VCaP (cell line): ENCODE measurements around the gene ELMO1.

ENCODE experiments used
- H3K27ac ChIP-seq: fragments of 450-650 bp; 2 replicates; pipeline ENCODE4 v1.5.1; 2017
- TF ChIP-seq, protein P1 (sequence below): fragments of 450-650 bp; conservative IDR thresholded peaks from 2 replicates; pipeline ENCODE4 v1.5.1; 2017; ENCODE audit warnings: mild to moderate bottlenecking, moderate library complexity

The ELMO1 gene

DNA sequence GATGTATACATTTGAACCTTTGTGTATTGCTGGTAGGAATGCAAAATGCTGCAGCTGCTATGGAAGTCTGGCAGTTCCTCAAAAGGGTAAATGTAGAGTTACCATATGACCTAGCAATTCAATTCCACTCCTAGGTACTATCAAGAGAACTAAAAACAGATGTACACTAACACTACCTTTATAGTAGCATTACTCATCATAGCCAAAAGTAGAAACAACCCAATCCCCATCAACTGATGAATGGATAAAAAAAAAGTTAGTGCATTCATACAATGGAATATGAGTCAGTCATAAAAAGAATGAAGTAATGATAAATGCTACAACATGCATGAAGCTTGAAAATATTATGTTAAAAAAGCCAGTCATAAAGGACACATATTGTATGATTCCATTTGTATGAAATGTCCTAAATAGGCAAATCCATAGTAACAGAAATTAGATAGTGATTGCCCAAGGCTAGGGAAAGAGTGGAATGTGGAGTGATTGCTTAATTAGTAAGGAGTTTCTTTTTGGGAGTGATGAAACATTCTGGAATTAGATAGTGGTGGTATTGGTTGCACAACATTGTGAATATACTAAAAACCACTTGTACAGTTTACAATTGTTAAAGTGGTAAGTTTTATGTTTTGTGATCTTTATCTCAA lies 628.0 kb downstream of the ELMO1 start:
- TF ChIP-seq, protein P1, sequence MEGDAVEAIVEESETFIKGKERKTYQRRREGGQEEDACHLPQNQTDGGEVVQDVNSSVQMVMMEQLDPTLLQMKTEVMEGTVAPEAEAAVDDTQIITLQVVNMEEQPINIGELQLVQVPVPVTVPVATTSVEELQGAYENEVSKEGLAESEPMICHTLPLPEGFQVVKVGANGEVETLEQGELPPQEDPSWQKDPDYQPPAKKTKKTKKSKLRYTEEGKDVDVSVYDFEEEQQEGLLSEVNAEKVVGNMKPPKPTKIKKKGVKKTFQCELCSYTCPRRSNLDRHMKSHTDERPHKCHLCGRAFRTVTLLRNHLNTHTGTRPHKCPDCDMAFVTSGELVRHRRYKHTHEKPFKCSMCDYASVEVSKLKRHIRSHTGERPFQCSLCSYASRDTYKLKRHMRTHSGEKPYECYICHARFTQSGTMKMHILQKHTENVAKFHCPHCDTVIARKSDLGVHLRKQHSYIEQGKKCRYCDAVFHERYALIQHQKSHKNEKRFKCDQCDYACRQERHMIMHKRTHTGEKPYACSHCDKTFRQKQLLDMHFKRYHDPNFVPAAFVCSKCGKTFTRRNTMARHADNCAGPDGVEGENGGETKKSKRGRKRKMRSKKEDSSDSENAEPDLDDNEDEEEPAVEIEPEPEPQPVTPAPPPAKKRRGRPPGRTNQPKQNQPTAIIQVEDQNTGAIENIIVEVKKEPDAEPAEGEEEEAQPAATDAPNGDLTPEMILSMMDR: no peak
- H3K27ac ChIP-seq: no peak overlapping the region

DNA sequence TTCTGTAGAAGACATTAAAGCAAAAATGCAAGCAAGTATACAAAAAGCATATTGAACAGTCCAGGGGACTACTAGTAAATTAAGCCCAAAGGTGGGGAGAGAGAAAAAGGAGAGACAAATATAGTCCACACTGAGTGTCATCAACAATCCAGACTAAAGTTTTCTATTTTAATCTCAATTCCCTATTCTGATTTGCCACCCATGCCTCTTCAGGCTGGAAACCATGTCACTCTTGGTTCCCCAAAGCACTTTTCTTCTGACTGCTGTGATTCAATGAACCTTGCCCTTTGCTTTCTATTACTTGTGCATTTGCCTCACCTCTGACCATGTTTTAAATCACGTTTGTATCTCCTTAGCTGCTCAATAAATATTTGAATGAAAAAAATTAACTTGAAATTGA lies 629.0 kb downstream of the ELMO1 start:
- no peak overlapping the region for H3K27ac ChIP-seq
- TF ChIP-seq, protein P1: no peak

DNA sequence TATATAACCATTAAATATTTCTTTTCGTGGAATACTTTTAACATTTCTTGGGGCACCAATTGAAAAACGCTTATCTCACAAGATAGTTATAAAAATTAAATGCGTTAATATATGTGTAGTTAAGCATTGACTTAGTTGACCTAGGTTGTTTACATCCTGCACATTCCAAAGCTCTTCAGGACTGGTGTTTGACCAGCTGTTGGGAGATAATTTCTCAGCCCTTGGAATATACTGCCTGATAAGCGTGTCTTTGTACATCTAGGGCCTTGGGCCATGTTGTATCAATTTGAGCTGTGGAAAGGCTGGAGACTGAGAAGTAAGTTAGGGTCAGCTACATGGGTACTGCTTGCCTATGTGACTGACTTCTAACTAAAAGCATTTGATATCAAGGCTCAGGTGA lies 634.4 kb downstream of the ELMO1 start:
- no peak overlapping the region for H3K27ac ChIP-seq
- TF ChIP-seq, protein P1: no peak

DNA sequence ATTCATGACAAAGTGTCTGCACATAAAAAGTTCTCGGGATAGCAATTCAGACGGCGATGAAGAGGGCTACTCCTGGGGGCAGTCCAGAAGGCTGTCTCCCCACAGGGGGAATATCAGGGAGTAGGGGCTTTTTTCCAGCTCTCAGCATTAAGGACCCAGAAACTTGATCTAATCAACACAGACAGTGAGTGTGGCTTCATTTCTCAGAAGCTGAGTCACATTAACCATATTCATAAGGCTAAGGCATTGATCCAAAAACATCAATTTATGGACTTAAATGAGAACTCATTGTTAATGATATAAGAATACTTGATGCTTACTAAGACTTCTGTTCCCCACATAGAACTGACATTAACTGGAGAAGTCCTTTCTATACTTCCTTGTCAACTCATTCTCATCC lies 636.9 kb downstream of the ELMO1 start:
- H3K27ac ChIP-seq: no peak overlapping the region
- TF ChIP-seq, protein P1: no peak

DNA sequence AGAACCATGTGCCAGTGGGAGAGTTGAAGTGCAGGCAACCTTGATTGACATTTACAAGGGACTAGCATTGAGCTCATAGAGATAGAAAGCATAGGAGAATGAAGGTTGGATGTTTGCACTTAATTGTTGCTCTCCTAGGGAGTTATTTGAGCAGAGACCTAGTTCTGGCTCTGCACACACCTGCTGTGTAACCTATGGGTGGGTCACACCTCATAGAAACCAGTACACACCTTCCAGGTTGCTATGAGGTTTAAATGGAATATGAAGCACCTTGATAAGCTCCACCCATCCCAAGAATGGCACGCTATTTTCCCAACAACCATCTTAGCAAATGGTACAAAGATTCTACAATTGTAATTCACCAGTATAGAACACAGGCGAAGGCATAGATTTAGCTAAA lies 638.2 kb downstream of the ELMO1 start:
- H3K27ac ChIP-seq: no peak overlapping the region
- TF ChIP-seq, protein P1: no peak

DNA sequence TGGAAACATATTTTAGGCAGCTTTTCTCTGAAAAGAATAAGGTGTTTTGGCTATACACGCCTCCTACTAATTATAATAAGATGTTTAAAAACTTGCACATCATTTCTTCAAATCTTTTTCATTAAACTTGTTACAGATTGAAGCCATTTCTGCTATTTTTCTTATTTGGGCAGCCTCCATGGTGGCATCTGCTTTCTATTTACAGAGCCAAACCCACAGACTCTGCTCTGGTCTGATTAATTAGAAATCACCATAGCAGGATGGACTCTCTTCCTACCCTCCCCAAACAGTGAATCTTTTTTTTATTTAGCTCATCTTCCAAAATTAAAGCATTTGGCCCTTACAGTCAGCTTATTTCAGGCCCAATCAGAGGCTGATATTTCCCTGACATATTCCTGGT lies 638.6 kb downstream of the ELMO1 start:
- H3K27ac ChIP-seq: no peak overlapping the region
- TF ChIP-seq, protein P1: no peak

DNA sequence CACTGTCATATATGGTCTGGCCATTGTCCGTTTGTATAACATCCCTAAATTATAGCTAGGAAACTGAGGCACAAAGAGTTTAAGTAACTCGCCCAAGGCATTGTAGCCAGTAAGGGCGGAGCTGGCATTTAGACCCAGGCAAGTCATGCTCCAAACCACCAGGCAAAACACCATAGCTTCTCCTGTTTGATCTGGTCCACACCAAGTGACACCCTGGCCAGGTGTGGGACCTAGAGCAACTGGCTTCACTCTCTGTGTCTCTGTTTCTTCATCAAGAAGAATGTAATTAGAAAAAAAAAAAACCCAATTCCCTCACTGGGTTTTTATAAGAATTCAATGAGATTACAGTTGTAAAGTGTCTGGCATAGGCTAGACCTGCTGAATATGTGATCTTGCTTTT lies 639.2 kb downstream of the ELMO1 start:
- TF ChIP-seq, protein P1: no peak
- H3K27ac ChIP-seq: no peak overlapping the region

DNA sequence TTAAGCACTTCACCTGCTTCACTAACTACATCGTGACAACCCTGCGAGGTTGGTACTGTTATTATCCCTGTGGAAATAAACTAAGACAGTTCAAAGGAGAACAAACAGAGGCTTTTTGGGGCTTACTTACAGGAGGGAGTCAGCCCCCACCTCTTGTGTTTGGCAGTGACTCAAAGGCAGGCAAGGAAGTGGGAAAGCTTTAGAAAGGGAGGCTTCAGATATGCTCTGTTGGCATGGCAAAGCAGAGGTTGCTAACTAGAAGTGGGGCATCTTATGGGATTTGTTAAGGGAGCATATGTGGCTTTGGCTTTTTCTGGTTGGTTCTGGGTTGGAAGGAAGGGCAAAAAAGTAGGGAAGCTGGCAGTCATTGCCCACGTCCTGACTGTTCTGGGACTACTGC lies 639.6 kb downstream of the ELMO1 start:
- H3K27ac ChIP-seq: no peak overlapping the region
- TF ChIP-seq, protein P1: no peak
